HG03460 (cell line): ENCODE data around the gene MORF4L2.
"Not testable (repeated sequence)": the region's sequence is repeated elsewhere in the genome, so short reads cannot be mapped to it uniquely, and the experiment has no call there.

Source experiments
- ATAC-seq: cut with Tn5 transposase; IDR thresholded peaks from one replicate; pipeline ENCODE4 v1.9.1; 2021; ENCODE audit not compliant: unreplicated experiment

The MORF4L2 gene

DNA sequence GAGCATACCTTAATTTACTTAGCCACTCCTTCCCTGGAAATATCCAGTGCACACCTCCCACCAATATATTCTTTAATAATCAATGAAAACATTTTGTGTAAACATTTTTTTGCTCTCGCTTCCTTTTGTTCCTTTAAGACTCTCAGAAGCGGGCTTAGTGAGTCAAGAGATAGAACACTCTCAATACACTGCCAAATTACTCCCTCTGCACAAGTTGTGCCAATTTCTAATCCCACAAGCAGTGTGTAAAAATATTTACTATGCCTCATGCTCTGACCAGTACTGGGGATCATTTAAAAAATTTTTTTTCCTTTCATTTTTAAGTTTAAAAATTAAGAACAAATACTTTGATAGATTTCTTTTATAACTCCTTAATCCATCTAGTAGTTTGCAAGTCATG lies 5.1 kb downstream of the MORF4L2 start:
- ATAC-seq = no peak

DNA sequence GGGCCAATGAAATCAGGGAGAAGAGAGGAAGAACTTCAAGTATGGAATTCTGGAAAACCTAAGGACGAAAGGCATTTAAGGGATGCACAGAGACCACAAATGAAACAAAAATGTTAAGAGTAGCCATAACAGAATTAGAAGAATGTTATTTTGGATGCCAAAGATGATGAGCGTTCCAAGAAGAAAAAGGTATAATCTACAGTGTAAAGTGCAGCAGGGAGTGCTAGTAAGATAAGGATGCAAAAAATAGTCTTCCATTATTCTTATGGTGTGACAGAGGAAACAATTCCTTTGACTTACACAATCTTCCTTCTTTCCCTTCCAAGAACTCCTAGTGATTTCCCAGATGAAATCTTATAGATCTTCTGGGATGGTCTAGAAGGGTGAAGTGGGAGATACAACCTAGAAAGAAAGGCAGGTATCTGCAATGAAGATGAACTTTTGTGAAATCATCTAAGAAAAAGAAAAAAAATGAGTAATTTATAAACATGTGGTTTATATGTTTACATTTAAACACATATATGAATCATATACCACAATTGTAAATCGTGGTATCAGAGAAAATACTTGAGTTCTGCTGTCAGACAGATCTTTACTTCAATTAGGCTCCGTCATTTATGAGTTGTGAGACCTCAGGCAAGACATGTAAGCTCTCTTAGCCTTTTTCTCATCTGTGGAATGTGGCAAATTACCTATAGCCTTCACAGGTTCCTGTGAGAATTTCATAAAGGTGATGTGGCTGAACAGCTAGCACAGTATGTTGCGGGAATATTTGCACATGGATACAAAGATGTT lies 8.1 kb downstream of the MORF4L2 start:
- ATAC-seq = no peak

DNA sequence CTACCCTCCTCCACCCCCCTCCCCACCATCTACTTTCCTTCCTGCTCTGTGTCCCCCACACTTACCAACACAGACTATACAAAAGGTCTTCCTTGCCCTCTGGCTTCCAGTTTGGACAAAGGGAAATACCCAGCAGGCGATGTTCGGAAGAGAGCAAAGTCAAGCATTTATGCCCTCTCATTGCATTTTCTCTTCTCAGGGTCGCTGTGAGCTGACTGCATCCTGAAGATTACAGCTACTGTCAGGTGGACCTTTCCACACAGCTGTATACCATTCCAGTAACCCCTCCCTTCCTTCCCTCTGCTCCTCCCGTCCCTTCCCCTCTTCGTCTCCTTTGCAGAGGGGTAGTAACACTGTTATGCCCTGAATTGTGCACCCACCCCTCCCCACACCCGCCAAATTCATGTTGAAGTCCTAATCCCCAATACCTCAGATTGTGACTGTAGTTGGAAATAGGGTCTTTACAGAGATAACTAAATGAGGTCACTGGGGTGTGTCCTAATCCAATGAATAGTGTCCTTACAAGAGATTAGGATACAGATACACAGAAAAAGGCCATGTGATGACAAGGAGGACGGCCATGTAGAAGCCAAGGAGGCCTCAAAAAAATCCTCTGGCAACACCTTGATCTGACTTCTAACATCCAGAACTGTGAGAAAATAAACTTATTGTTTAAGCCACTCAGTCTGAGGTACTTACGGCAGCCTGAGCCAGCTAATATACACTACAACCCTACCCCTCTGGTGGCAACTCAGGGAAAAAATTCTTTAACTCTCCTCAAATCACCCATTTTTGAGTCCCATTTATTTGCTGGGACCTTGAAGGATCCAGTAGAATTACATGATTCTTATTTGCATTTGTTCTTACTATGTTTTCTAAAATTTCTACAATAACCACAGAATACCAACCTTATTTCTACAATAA lies 11.7 kb downstream of the MORF4L2 start:
- no peak for ATAC-seq

DNA sequence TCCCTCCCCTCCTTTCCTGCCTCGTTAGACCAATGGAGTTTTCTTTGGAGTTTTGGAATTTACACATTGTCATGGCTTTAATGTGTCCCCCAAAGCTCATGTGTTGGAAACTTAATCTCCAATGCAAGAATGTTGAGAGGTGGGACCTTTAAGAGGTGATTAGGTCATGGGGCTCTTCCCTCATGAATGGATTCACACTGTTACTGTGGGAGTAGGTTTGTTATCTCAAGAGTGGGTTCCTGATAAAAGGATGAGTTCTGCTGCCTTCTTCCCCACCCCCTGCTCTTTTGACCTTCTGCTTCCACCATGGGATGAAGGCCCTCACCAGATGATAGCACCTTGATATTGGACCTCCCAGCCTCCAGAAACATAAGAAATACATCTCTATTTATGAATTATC lies 16.8 kb downstream of the MORF4L2 start:
- ATAC-seq = no peak

DNA sequence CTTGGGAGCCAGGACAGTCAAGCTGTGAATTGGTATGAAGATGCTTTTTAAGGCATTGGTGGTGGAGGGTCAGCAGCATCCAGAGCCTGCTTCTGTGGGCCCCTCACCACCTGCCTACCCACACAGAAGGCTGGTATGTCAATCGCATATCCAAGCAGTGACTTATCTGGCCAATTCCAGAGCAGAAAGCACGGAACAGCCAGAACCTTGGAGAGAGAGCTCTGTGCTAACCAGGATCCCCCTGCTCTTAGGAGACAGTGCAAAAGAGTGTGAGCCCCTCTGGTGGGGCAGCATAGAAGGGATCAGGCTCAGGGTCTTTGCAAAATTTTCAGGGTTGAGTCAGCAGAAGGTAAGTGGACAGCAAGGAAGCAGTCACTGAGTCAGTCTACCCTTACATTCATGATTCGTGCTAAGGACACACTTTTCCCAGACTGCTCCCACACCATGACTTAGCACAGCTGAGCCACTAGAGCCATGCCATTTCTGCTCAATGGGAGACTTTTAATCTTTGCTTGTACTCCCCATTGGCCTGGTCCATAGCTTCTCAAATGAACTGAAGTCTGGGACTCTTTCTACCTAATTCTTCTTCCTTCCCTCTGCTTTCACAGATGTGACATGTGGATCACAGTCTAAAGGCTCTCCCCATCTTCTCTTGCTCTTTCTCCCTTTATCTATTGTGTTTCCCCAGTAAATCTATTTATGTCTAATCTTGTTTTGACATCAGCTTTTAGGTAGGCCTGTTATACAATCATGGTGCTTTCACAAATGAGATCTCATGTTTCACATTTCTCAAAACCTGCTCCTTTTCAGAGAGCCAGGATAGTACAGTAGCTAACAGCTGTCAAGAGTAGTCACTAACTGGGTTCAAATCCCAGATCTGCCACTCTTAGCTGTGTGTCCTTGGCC lies 20.0 kb downstream of the MORF4L2 start:
- no peak for ATAC-seq

DNA sequence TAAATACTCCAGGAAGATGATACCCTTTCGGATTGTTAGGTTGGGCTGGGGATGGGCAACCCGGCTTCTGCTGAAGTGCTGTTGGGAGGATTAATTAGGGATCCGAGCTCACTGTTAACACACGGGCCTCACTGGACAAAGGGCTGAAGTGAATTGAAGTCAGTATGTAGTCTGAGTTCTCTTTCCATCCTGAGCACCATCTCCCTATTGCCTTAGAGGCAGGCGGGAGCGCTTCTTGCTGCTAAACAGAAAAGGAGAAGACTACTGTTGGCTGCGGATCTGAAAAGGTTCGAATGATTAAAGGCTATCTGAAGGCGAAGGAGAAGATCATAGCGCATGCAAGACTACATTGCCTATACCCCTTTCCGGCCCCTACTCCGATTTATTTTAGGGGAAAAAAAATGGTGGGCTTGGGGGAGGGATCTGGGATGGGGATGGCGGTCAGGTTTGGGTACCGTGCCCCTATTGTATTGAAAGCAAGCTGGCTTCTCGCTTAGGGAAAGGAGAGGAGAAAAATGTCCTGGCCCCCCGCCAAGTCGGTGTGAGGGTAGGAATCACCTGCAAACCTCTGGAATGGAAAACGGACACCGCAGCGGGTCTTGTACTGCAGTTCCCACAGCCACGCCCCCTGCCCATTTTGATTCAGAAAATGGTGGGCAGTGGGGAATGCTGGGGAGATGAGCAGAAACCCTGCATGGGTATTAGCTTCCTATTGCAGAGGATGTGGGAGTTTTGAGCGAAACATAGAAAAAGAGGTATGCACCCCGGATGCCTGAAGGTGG lies 22.3 kb downstream of the MORF4L2 start:
- no peak for ATAC-seq

DNA sequence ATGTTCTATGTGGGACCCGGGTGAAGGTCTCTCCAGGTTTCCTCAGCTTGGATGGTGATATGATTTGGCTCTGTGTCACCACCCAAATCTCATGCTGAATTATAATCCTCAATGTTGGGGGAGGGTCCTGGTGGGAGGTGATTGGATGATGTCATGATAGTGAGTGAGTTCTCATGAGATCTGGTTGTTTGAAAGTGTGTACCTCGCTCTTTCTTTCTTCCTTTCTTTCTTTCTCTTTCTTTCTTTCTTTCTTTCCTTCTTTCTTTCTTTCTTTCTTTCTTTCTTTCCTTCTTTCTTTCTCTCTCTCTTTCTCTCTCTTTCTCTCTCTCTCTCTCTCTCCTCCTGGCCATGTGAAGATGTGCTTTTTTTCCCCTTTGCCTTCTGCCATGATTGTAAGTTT lies 27.0 kb downstream of the MORF4L2 start:
- not testable (repeated sequence) for ATAC-seq

DNA sequence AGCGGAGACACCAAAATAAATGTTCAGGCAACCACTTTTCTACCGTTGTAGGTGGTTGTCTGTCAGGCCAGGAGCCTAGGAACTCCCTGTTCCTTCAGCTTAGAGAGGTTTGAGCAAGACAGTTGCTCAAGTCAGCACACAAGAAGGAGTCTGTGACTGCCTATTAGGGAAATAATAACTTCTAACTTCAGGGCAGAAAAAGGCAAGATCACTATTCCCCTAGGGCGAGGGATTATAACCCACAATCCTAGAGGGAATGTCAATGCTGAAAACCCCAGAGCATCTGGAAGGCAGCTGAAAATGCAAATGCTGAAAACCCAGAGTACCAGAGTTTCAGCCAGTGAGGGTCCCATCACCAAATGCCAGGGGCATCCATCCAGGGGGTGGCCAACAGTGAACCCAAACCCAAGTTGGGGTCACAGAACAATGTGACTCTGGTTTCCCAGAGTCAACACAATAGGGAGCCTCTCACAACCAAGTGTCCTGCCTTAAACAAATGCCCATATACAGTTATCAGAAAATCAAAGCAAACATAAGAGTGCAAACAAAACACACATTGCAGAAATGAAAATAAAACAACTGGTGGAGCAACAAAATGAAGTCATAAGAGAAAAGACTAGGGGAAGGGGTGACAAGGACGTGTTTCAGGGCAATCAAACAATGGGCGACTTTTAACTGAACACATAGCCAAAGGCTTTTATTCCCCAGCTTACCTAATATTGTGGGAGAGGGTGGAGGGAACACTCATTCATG lies 27.6 kb downstream of the MORF4L2 start:
- no peak for ATAC-seq

DNA sequence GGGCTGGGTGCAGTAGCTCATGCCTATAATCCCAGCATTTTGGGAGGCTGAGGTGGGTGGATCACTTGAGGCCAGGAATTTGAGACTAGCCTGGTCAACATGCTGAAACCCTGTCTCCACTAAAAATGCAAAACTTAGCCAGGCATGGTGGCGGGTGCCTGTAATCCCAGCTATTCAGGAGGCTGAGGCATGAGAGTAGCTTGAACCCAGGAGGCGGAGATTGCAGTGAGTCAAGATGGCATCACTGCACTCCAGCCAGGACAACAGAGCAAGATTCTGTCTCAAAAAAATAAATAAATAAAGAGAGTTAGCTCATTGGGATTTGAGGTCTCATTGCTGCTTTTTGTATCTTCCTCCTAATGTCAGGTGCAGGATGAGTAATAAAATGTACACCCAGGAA lies 29.4 kb downstream of the MORF4L2 start:
- not testable (repeated sequence) for ATAC-seq

DNA sequence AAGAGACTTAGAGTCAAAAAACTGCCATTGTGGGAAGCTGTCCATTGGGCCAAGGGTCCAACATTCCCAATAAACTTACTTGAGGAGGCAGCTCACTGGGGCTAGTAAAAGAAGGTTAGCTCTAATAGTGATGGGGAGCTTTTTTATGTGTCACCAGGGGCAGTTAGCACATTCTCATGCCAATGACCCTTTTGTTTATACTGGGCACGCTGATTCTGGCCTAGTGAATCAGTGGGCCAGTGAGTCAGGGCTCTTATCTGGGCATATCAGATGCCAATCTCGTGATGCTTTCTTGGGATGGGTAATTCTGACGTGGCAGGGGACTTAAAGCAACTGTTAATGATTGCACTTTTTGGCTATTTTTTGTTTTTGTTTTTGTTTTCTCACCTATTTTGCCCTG lies 29.9 kb downstream of the MORF4L2 start:
- ATAC-seq = no peak

DNA sequence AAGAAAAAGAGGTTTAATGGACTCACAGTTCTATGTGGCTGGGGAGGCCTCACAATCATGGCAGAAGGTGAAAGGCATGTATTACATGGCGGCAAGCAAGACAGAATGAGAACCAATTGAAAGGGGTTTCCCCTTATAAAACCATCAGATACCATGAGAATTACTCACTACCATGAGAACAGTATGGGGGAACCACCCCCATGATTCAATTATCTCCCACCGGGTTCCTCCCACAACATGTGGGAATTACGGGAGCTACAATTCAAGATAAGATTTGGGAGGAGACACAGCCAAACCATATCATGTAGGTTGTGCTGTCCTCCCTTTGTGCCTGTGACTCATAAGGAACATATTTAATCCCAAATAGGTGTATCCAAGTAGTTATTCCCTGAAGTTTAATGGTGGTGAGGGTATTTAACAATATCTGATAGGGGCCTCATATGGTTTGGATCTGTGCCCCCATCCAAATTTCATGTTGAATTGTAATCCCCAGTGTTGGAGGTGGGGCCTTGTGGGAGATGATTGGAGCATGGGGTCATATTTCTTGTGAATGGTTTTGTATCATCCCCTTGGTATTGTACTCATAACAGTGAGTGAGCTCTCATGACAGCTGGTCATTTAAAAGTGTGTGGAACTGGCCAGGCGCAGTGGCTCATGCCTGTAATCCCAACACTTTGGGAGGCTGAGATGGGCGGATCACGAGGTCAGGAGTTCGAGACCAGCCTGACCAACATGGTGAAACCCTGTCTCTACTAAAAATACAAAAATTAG lies 31.1 kb downstream of the MORF4L2 start:
- ATAC-seq = not testable (repeated sequence)

DNA sequence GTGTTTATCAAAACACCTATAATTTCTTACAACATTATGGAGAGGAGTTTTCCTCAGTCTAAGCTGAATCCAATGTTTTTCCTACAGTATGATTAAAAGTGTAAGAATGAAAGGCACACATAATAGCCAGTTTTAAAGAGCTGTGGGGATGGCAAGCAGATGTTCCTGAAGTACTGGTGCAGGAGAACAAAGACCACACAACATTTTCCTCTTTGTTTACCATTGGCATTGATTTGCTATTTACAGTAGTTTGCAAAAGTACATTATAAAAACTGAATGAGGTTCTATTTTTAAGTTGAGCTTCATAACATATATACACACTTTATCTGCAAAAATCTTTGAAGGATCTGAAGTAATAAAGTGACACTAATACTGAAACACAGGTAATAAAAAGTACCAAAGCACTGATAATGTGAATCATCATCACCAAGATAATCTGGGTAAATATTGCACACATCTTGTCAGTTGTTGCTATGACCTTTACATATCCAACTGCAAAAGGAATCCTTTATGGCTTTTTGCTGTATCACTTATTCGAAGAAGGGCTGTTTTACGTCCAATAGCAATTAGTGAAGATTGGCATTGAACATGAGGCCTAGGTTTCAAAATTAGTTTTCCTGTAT lies 35.2 kb downstream of the MORF4L2 start:
- ATAC-seq = no peak

DNA sequence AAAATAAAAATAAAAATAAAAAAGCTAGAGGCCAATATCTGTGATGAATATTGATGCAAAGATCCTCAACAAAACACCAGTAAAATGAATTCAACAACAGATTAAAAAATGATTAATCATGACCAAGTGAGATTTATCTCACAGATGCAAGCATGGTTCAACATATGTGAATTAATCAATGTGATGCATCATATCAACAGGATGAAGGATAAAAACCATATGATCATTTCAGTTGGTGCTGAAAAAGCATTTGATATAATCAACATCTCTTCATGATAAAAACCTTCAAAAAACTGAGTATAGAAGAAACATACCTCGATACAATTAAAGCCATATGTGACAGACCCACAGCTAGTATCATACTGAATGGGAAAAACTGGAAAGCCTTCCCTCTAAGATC lies 38.9 kb downstream of the MORF4L2 start:
- no peak for ATAC-seq

DNA sequence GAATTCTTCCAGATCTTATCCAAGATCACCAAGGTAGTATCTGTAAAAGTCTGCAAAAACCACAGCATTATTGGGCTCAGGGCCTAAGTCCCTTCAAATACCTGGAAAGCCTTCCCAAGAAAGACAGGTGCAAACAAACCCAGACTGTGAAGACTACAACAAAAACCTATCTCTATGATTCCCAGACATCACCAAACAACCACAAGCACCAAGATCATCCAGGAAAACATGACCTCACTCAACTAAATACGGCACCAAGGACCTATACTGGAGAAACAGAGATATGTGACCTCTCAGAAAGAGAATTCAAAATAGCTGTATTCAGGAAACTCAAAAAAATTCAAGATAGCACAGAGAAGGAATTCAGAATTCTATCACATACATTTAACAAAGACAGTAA lies 42.4 kb downstream of the MORF4L2 start:
- no peak for ATAC-seq

DNA sequence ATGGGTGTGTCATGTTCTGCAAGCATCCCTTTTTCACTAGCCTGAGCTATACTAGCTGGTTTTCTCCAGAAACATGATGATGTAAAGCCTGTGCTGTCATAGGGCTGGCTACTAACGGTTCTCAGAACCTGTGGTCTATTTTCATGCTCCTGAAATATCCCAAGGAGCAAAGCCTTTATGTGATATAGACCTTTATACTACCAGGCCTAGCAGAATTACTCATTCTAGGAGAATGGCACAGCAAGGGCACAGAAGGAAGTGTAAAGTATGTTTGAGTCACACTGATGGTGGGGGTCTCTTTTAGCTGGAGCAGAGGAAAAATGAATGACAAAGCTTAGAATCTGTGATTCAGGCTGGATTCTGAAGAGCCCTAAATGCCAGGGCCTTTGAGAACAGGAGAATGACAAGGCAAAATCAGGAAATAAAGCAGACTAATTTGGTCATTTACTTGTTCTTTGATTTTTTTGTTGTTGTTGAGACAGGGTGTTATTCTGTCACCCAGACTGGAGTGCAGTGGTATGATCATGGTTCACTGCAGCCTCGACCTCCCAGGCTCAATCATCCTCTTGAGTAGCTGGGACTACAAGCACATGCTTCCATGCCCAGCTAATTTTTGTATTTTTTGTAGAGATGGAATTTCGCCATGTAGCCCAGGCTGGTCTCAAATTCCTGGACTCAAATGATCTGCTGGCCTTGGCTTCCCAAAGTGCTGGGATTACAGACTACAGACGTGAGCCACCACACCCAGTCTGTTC lies 45.9 kb downstream of the MORF4L2 start:
- ATAC-seq = no peak

DNA sequence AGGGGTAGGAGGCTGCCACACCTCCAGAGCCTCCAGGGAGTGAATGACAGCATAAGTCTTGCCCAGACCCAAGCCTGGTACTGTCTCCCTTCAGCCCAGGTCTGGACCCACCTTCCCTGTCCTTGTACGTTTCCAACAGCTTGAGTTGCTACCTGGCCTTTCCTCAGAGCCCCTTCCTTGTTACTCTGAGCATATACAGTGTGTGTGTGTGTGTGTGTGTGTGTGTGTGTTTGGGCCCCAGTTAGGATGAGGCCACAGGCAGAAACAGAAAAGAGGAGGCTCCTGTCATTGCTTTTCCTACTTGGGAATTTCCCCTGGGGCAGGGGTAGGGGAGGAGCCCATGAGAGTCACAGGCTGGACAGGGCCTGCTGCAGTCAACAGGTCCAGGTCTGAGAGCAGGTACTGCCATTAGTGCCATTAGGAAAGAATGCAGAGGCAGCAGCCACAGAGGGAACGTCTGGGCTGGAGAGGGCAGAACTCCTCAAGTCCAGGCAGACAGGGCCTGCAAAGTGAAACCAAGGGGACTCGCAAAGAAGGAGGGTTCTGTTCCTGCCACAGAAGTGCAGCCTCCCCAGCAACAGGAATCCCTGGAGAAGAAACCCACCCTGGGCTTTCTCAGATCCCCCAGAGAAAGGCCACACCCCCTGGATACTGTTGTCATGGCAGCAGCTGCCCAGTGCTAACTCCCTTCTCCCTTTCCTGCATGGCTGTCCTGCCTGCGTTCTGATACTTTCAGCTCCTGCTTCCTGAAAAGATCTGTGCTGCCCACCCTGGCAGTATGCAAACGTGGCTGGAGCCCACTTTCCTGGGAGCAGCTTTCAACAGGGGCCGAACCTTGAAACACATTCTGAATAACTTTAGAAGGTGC lies 47.8 kb downstream of the MORF4L2 start:
- ATAC-seq = not testable (repeated sequence)
